ENCODE results near the gene CHN1. TPM values are rescaled to one million over a fixed set of nuclear protein-coding genes. Genes with fewer than 3 reads are reported as not detected.

Gene CHN1
- total and polyA plus RNA-seq, 7 donors: 2.1 to 15.6 (median 11.4) TPM

- Histone ChIP-seq H3K27ac (no peak overlapping the region), H3K27me3 (no peaks in the 10 kb centered on the region), H3K36me3 (no peaks in the 10 kb centered on the region), H3K9me3 (no peaks in the 10 kb centered on the region), H3K4me3 (no peak overlapping the region), H3K4me1 (peaks cover 0 to 8% (median 2%) of the 10 kb centered on the region in 4 donors)
- WGBS, 2 donors: 47 to 60% methylated on average over 7 of the region's 7 CpGs
- DNase-seq: no peak
- intact Hi-C loops (cut with DNase I): no loop called here
- TF ChIP-seq POLR2AphosphoS5 (IDR thresholded peaks at IDR 0.05) (no peak), CTCF (IDR thresholded peaks at IDR 0.05) (no peak), POLR2A (IDR thresholded peaks at IDR 0.05) (no peak), EP300 (IDR thresholded peaks at IDR 0.05) (no peak)
Measured at GRCh38 chr2:174792309-174793025, 212.7 kb downstream of the CHN1 start.

DNA sequence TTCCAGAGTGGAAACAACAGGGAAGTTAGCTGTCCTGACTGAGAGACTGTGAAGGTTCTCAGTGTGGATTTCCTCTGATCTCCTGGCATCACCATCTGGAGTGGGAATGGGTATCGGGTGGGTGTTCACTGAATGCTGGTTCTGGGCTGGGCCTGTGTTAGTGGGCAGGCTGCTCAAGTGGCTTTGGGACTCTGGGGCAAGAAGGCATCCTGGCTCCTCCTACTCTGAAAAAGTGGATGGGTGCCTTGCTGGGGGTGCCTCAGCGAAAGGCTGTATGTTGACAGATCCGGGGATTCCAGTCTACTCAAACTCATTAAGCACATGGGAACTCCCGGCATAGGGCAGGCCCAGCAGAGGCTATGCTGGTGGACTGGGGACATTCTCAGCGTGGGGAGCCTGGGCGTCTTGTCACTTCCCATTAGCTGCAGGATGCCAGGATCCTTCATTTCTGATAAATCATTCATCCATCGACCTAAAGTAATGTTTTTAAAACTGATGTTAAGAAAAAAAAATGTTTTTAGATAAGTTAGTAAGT, 213.4 kb downstream of the CHN1 start:
- H3K27me3 ChIP-seq: no peaks in the 10 kb centered on the region
- H3K27ac ChIP-seq: no peak overlapping the region
- 83 to 85% methylated on average over 7 of the region's 7 CpGs for WGBS, 2 donors
- intact Hi-C loops (cut with DNase I): no loop called here
- no peak overlapping the region for H3K4me3 ChIP-seq
- no peak for TF ChIP-seq EP300 (IDR thresholded peaks at IDR 0.05)
- no peak for TF ChIP-seq CTCF (IDR thresholded peaks at IDR 0.05)
- TF ChIP-seq POLR2AphosphoS5 (IDR thresholded peaks at IDR 0.05): no peak
- TF ChIP-seq POLR2A (IDR thresholded peaks at IDR 0.05): no peak
- DNase-seq: no peak
- peaks cover 0 to 10% (median 4%) of the 10 kb centered on the region in 4 donors for H3K4me1 ChIP-seq
- H3K36me3 ChIP-seq: no peaks in the 10 kb centered on the region
- H3K9me3 ChIP-seq: no peaks in the 10 kb centered on the region

- TF ChIP-seq POLR2AphosphoS5 (IDR thresholded peaks at IDR 0.05): no peak
- TF ChIP-seq EP300 (IDR thresholded peaks at IDR 0.05): no peak
- no peak for TF ChIP-seq CTCF (IDR thresholded peaks at IDR 0.05)
- TF ChIP-seq POLR2A (IDR thresholded peaks at IDR 0.05): no peak
- intact Hi-C loops (cut with DNase I): no loop called here
- Histone ChIP-seq H3K36me3 (no peaks in the 10 kb centered on the region), H3K4me1 (peaks cover 0 to 10% (median 4%) of the 10 kb centered on the region in 4 donors), H3K9me3 (no peaks in the 10 kb centered on the region), H3K27ac (no peak overlapping the region), H3K4me3 (no peak overlapping the region), H3K27me3 (no peaks in the 10 kb centered on the region)
- 85 to 87% methylated on average over 8 of the region's 8 CpGs for WGBS, 2 donors
- DNase-seq: no peak
Measured at GRCh38 chr2:174791020-174791419, 214.2 kb downstream of the CHN1 start.

DNA sequence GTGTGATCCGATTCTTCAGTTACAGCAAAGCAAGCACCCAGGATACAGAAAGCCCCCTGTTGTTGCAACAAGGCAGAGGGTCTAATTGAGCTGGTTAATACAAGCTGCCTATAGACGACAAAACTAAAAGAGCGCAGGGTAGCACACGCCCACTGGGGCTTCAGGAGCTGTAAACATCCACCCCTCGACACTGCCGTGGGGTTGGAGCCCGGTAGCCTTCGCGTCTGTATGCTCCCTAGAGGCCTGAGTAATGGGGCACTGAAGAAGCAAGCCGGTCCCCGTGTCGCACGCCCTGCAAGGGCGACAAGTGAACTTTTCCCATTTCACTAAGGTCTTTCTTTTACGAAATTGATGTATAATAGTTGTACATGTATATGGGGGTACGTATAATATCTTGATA, 216.2 kb downstream of the CHN1 start:
- DNase-seq: no peak
- Histone ChIP-seq H3K27ac (no peak overlapping the region), H3K4me3 (no peak overlapping the region), H3K27me3 (no peaks in the 10 kb centered on the region), H3K9me3 (no peaks in the 10 kb centered on the region), H3K4me1 (peaks cover 0 to 10% (median 4%) of the 10 kb centered on the region in 4 donors), H3K36me3 (no peaks in the 10 kb centered on the region)
- intact Hi-C loops (cut with DNase I): no loop called here
- 89% methylated on average over 16 of the region's 16 CpGs for WGBS, 2 donors
- no peak for TF ChIP-seq EP300 (IDR thresholded peaks at IDR 0.05)
- TF ChIP-seq CTCF (IDR thresholded peaks at IDR 0.05): no peak
- TF ChIP-seq POLR2AphosphoS5 (IDR thresholded peaks at IDR 0.05): no peak
- no peak for TF ChIP-seq POLR2A (IDR thresholded peaks at IDR 0.05)

Data from sigmoid colon (tissue), 7 donors.